ENCODE results near the gene CDRT4. TPM values are rescaled to one million over a fixed set of nuclear protein-coding genes. Genes with fewer than 3 reads are reported as not detected.

The CDRT4 gene
- polyA plus RNA-seq, 4 donors, result 5.1 to 24.3 (median 6.1) TPM

- peaks cover 0 to 3% (median 0%) of the 10 kb centered on the region in 3 donors for H3K36me3 ChIP-seq (ENCODE audit: control insufficient read depth in 3 of 3, insufficient read depth in 2 of 3, low read depth in 1 of 3, low read length in 3 of 3)
- peaks cover 0 to 3% of the 10 kb centered on the region in 2 donors for H3K9me3 ChIP-seq (ENCODE audit: control insufficient read depth in 2 of 2, insufficient read depth in 1 of 2, low read depth in 1 of 2, low read length in 1 of 2)
- 56 to 84% (median 74%) methylated on average over 7 of the region's 7 CpGs for WGBS, 3 donors
- no peak for DNase-seq
- FAIRE-seq, result no peak
- H3K4me1 ChIP-seq (ENCODE audit: control insufficient read depth in 3 of 3, insufficient read depth in 2 of 3, low read depth in 1 of 3, low read length in 2 of 3), result peaks cover 0 to 8% (median 0%) of the 10 kb centered on the region in 3 donors
- H3K4me3 ChIP-seq (ENCODE audit: low read depth in 1 of 3, low read length in 3 of 3), result no peak overlapping the region
- peak overlapping the region in 2 of 3 donors; percentile 13 to 76 for H3K27ac ChIP-seq (ENCODE audit: low read depth in 1 of 3, low read length in 2 of 3)
- H3K27me3 ChIP-seq (ENCODE audit: control insufficient read depth in 3 of 3, insufficient read depth in 3 of 3, low read length in 3 of 3), result no peaks in the 10 kb centered on the region
These were observed 55.8 kb downstream of the CDRT4 start for GRCh38 chr17:15411384-15412198.

- H3K36me3 ChIP-seq (ENCODE audit: control insufficient read depth in 3 of 3, insufficient read depth in 2 of 3, low read depth in 1 of 3, low read length in 3 of 3), result peaks cover 0 to 3% (median 0%) of the 10 kb centered on the region in 3 donors
- H3K27me3 ChIP-seq (ENCODE audit: control insufficient read depth in 3 of 3, insufficient read depth in 3 of 3, low read length in 3 of 3), result no peaks in the 10 kb centered on the region
- H3K4me1 ChIP-seq (ENCODE audit: control insufficient read depth in 3 of 3, insufficient read depth in 2 of 3, low read depth in 1 of 3, low read length in 2 of 3), result peaks cover 0 to 10% (median 6%) of the 10 kb centered on the region in 3 donors
- WGBS, 3 donors, result 65 to 95% (median 84%) methylated on average over 14 of the region's 14 CpGs
- no peak overlapping the region for H3K4me3 ChIP-seq (ENCODE audit: low read depth in 1 of 3, low read length in 3 of 3)
- H3K27ac ChIP-seq (ENCODE audit: low read depth in 1 of 3, low read length in 2 of 3), result peak overlapping the region in 2 of 3 donors; percentile 59 to 87
- FAIRE-seq (no peak), DNase-seq (no peak)
- peaks cover 0 to 3% of the 10 kb centered on the region in 2 donors for H3K9me3 ChIP-seq (ENCODE audit: control insufficient read depth in 2 of 2, insufficient read depth in 1 of 2, low read depth in 1 of 2, low read length in 1 of 2)
These were observed 57.6 kb downstream of the CDRT4 start for GRCh38 chr17:15409721-15410250.

GRCh38 chr17:15408803-15409202, 58.6 kb downstream of the CDRT4 start:
- 69 to 86% (median 74%) methylated on average over 3 of the region's 3 CpGs for WGBS, 3 donors

GRCh38 chr17:15406081-15406480, 61.3 kb downstream of the CDRT4 start:
- no peak for DNase-seq
- WGBS, 3 donors, result 75 to 85% (median 80%) methylated on average over 5 of the region's 5 CpGs
- Histone ChIP-seq H3K4me3 (ENCODE audit: low read depth in 1 of 3, low read length in 3 of 3) (no peak overlapping the region), H3K9me3 (ENCODE audit: control insufficient read depth in 2 of 2, insufficient read depth in 1 of 2, low read depth in 1 of 2, low read length in 1 of 2) (no peaks in the 10 kb centered on the region), H3K27me3 (ENCODE audit: control insufficient read depth in 3 of 3, insufficient read depth in 3 of 3, low read length in 3 of 3) (no peaks in the 10 kb centered on the region), H3K4me1 (ENCODE audit: control insufficient read depth in 3 of 3, insufficient read depth in 2 of 3, low read depth in 1 of 3, low read length in 2 of 3) (peaks cover 0 to 9% (median 6%) of the 10 kb centered on the region in 3 donors), H3K27ac (ENCODE audit: low read depth in 1 of 3, low read length in 2 of 3) (no peak overlapping the region), H3K36me3 (ENCODE audit: control insufficient read depth in 3 of 3, insufficient read depth in 2 of 3, low read depth in 1 of 3, low read length in 3 of 3) (no peaks in the 10 kb centered on the region)
- FAIRE-seq, result no peak

More at GRCh38 chr17:15408803-15409202, 58.6 kb downstream of the CDRT4 start:
- no peak overlapping the region for H3K4me3 ChIP-seq (ENCODE audit: low read depth in 1 of 3, low read length in 3 of 3)
- no peak for FAIRE-seq
- H3K36me3 ChIP-seq (ENCODE audit: control insufficient read depth in 3 of 3, insufficient read depth in 2 of 3, low read depth in 1 of 3, low read length in 3 of 3), result peaks cover 0 to 3% (median 0%) of the 10 kb centered on the region in 3 donors
- peaks cover 0 to 14% (median 9%) of the 10 kb centered on the region in 3 donors for H3K4me1 ChIP-seq (ENCODE audit: control insufficient read depth in 3 of 3, insufficient read depth in 2 of 3, low read depth in 1 of 3, low read length in 2 of 3)
- peak in 1 of 2 donors; percentile 58 for DNase-seq
- peaks cover 0 to 3% of the 10 kb centered on the region in 2 donors for H3K9me3 ChIP-seq (ENCODE audit: control insufficient read depth in 2 of 2, insufficient read depth in 1 of 2, low read depth in 1 of 2, low read length in 1 of 2)
- H3K27me3 ChIP-seq (ENCODE audit: control insufficient read depth in 3 of 3, insufficient read depth in 3 of 3, low read length in 3 of 3), result no peaks in the 10 kb centered on the region
- peak overlapping the region in 2 of 3 donors; percentile 59 to 86 for H3K27ac ChIP-seq (ENCODE audit: low read depth in 1 of 3, low read length in 2 of 3)

- WGBS, 3 donors, result 15 to 58% (median 30%) methylated on average over 6 of the region's 6 CpGs
These were observed 62.4 kb downstream of the CDRT4 start for GRCh38 chr17:15405058-15405415.

GRCh38 chr17:15404106-15405057, 63.0 kb downstream of the CDRT4 start:
- 42 to 53% (median 51%) methylated on average over 20 of the region's 20 CpGs for WGBS, 3 donors
- no peak overlapping the region for H3K4me3 ChIP-seq (ENCODE audit: low read depth in 1 of 3, low read length in 3 of 3)
- peaks cover 0 to 9% (median 6%) of the 10 kb centered on the region in 3 donors for H3K4me1 ChIP-seq (ENCODE audit: control insufficient read depth in 3 of 3, insufficient read depth in 2 of 3, low read depth in 1 of 3, low read length in 2 of 3)
- no peaks in the 10 kb centered on the region for H3K9me3 ChIP-seq (ENCODE audit: control insufficient read depth in 2 of 2, insufficient read depth in 1 of 2, low read depth in 1 of 2, low read length in 1 of 2)
- no peaks in the 10 kb centered on the region for H3K36me3 ChIP-seq (ENCODE audit: control insufficient read depth in 3 of 3, insufficient read depth in 2 of 3, low read depth in 1 of 3, low read length in 3 of 3)
- FAIRE-seq (no peak), DNase-seq (no peak)
- H3K27ac ChIP-seq (ENCODE audit: low read depth in 1 of 3, low read length in 2 of 3), result peak overlapping the region in 2 of 3 donors; percentile 18 to 40
- H3K27me3 ChIP-seq (ENCODE audit: control insufficient read depth in 3 of 3, insufficient read depth in 3 of 3, low read length in 3 of 3), result no peaks in the 10 kb centered on the region

More at GRCh38 chr17:15405058-15405415, 62.4 kb downstream of the CDRT4 start:
- FAIRE-seq (no peak), DNase-seq (peak in 1 of 2 donors; percentile 87)
- no peak overlapping the region for H3K4me3 ChIP-seq (ENCODE audit: low read depth in 1 of 3, low read length in 3 of 3)
- peak overlapping the region in 2 of 3 donors; percentile 18 for H3K27ac ChIP-seq (ENCODE audit: low read depth in 1 of 3, low read length in 2 of 3)
- H3K4me1 ChIP-seq (ENCODE audit: control insufficient read depth in 3 of 3, insufficient read depth in 2 of 3, low read depth in 1 of 3, low read length in 2 of 3), result peaks cover 0 to 9% (median 6%) of the 10 kb centered on the region in 3 donors
- H3K9me3 ChIP-seq (ENCODE audit: control insufficient read depth in 2 of 2, insufficient read depth in 1 of 2, low read depth in 1 of 2, low read length in 1 of 2), result no peaks in the 10 kb centered on the region
- no peaks in the 10 kb centered on the region for H3K27me3 ChIP-seq (ENCODE audit: control insufficient read depth in 3 of 3, insufficient read depth in 3 of 3, low read length in 3 of 3)
- H3K36me3 ChIP-seq (ENCODE audit: control insufficient read depth in 3 of 3, insufficient read depth in 2 of 3, low read depth in 1 of 3, low read length in 3 of 3), result no peaks in the 10 kb centered on the region

GRCh38 chr17:15403276-15403939, 64.0 kb downstream of the CDRT4 start:
- no peak for DNase-seq
- Histone ChIP-seq H3K27ac (ENCODE audit: low read depth in 1 of 3, low read length in 2 of 3) (no peak overlapping the region), H3K4me1 (ENCODE audit: control insufficient read depth in 3 of 3, insufficient read depth in 2 of 3, low read depth in 1 of 3, low read length in 2 of 3) (peaks cover 0 to 10% (median 9%) of the 10 kb centered on the region in 3 donors), H3K36me3 (ENCODE audit: control insufficient read depth in 3 of 3, insufficient read depth in 2 of 3, low read depth in 1 of 3, low read length in 3 of 3) (no peaks in the 10 kb centered on the region), H3K4me3 (ENCODE audit: low read depth in 1 of 3, low read length in 3 of 3) (no peak overlapping the region), H3K27me3 (ENCODE audit: control insufficient read depth in 3 of 3, insufficient read depth in 3 of 3, low read length in 3 of 3) (no peaks in the 10 kb centered on the region), H3K9me3 (ENCODE audit: control insufficient read depth in 2 of 2, insufficient read depth in 1 of 2, low read depth in 1 of 2, low read length in 1 of 2) (no peaks in the 10 kb centered on the region)
- FAIRE-seq, result no peak
- WGBS, 3 donors, result 81 to 85% (median 85%) methylated on average over 3 of the region's 3 CpGs

Measured in small intestine (tissue), 7 donors.